Measurements from ENCODE around the gene DDX11.
A peak's percentile ranks its signal among the peaks of the same experiment; 100 is the strongest.
"Not testable (repeated sequence)": the region's sequence is repeated elsewhere in the genome, so short reads cannot be mapped to it uniquely, and the experiment has no call there.

Gene DDX11

DNA sequence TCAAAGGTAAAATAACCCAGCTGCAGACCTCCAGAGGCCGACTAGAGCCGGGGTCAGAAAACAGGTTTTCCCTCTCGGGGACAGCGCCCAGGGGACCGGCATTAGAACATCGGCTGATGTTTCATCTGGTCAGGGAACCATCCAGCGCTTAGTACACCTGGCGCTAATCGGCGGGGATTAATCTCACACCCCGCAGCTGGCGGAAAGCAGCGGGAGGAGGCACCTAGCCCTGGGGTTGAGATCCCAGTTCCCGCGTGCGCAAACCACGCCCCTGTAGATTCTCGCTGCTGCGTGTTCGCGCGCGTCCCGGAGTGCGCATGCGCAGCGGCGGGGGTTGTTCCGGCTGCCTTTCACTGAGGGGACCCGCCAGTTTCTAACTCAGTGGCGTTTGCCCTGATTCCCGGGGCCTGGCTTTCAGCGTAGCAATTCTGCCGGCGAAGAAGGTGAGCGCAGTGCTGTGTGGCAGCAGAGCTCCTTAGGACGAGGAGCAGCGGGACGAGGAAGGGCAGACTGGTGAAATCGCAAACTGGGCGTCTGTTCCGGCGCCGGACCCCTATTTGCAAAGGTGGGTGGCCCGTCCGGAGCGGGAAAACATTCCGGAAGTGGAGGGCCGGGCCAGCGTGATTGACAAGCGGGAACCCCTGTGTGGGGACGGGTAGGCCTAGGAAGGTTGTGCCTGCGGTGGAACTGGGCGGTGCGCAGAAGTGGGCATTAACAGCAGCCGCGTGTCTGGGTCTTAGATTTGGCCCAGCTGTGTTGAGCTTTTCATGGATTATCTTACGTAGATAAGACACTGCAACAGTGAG, at the start of gene DDX11:
Gene DDX11 (plus strand): TSS at position 334 of the 806 bp plus-strand sequence. CDS start 4,534 bp downstream, outside the sequence.
- DNase-seq (ENCODE audit: low spot score) = peak; percentile 94

DNA sequence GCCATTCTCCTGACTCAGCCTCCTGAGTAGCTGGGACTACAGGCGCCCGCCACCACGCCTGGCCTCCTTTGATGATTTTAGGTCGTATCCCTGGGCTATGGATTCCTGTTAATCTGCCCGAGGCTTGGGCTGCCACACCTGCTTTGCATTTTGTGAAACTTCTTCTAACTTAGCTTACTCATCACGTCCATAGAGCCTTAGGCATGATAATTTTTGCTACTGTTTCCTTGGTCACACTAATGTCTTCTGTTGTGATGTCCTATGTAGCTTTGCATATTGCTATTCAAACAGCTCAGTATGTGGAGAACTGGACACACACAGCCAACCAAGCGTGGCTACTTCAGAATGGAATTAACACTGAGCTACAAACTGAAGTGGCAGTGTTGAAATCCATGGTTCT, 47.5 kb upstream of the DDX11 start:
- no peak for DNase-seq (ENCODE audit: low spot score)

DNA sequence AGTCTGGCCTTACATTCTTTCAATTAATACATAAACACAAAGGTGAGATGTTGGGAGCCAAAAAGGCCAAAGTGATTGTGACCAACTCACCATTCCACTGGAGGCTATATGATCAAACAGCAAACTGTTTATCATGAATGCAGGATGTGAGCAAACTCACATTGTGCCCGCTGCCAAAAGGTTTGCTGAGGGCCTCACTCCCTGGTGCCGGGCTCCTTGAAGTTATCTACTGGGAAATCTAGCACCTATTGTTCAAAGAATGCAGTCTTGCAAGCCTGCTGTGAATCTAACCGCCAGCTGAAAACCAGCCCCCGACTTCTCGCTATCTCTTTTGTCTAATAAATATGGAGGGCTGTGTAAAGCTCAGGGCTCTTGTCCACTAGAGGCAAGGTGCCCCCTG, 46.7 kb upstream of the DDX11 start:
- DNase-seq (ENCODE audit: low spot score) = not testable (repeated sequence)

DNA sequence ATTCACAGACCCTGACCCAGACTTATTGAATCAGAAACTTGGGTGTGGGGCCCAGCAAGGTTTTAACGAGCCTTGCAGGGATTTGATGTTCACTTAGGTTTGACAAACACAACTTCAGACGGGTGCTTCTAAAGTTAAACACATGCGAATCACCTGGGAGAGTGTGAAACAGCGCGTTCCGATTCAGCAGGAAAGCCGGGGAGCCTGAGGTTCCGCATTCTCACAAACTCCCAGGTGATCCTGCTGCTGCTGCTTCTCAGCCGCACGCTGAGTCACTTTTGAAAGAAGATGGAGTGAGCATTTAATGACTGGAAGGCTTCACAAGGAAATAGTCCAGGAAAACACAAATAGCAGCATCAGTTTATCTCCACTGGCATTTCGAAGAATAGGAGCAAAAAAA, 44.2 kb upstream of the DDX11 start:
- no peak for DNase-seq (ENCODE audit: low spot score)

DNA sequence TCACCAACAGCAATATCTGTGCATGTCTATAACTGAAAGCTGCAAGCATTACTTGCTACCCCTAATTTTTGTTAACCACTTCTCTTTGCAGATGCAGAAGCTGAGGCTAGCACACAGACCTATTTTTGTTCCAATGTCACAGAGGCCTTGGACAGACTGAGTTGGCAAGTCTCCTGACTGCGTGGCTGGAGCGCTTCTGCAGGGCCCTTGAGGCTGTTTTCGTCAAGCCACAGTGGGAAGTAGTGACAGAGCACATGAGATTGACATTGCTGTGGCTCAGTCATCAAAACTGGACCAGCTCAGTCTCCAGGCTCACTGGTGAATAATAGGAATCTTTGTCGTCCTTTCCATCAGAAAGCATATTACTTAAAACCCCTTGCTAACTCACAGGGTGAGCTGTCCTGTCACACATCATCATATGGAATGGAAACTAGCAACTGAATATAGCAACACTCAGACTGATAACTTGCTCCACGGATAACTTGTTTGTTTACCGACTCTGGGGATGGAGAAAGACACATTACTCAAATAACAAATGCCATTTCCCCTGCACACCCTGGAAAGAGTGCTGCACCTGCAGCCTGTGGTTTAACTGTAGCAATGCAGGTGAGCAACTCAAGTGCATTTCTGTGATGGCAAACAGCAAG, 43.6 kb upstream of the DDX11 start:
- no peak for DNase-seq (ENCODE audit: low spot score)

DNA sequence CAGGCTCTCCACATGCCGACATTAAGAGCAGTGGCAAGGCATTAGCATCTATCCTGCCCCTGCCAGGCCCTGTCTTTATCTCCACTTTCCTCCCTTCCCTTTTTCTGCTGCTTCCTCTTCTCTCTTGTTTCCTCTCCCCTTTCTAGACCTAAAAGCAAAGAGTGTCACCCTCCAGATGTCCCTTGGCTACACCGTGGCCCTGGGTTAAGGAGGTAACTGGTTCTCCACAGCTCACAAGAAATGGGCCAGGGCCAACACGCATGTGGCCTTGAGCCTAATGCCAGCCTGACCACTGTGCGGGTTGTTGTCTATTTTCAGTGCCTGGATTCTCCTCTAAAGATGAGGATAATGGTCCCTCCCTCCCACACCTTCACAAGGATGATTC, 41.7 kb upstream of the DDX11 start:
- no peak for DNase-seq (ENCODE audit: low spot score)

DNA sequence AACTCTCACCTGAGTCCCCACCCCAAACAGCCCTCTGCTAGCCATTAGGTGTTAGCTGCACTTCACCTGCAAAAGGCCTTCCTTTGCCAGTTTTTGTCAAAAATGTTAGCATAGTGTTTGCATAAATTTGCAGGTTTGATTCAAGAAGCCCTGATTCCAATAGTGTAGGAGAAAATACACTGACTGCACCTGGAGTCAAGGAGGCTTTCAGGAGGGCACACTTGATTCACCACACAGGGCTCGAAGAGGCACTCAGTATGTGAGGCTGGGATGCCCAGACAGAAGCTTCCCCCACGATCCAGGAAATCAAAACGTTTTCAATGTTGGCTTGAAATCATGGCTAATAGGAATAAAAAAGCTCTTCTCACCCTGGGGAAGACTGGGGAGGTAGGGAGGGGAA, 40.5 kb upstream of the DDX11 start:
- DNase-seq (ENCODE audit: low spot score) = no peak

DNA sequence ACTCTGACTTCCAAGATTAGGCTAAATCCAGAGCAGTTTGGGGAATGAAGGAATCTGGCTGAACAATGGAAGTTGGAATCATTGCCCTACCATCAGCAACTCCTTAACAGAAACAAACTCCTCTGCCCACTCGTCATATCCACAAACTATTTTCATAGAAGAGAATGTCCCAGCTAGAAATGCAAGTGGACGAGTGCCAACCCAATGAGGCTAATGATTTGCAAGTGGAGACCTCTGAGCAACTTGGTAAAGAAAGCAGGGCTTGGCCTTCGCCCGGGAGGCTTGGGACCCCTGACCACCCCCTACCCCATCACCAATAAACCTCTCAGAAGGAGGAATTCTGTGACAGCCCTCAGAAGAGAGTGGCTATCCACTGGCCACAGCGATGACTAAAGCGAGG, 40.0 kb upstream of the DDX11 start:
- DNase-seq (ENCODE audit: low spot score) = no peak

DNA sequence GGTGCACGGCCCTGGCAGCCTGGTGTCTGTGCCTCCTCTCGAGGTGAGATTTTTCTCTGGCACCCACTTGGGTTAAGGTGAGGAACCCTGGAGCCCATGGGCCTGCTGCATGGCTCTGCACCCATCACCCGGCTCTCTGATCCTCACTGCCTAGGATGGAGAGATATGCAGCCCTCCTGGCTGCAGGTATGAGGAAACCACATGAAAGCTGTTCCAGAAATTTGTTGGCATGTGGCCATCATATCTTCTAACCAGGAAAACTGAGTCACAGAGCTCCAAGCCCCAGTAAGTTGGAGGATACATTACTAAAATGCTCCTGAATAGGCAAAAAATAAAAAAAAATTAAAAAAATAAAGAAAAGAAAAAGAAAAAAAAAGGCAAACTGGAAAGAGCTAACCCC, 39.3 kb upstream of the DDX11 start:
- no peak for DNase-seq (ENCODE audit: low spot score)

DNA sequence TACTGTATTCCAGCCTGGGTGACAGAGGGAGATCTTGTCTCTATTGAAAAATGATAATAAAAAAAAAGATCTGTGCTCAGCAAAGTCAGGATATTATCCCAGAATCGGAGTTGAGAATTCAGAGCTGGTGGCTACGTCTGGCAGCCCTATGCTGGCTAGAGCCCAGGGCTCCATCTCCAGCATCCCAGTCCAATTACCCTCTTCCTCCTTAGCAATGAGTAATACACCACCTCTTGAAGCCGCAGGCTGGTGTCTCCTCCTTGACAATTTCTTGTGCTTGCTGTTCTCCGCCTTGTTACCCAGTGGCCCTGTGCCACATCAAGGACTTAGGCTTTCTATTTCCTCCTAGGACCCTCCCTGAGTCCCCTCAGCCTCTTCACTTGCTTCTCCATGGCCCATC, 38.4 kb upstream of the DDX11 start:
- DNase-seq (ENCODE audit: low spot score) = no peak

DNA sequence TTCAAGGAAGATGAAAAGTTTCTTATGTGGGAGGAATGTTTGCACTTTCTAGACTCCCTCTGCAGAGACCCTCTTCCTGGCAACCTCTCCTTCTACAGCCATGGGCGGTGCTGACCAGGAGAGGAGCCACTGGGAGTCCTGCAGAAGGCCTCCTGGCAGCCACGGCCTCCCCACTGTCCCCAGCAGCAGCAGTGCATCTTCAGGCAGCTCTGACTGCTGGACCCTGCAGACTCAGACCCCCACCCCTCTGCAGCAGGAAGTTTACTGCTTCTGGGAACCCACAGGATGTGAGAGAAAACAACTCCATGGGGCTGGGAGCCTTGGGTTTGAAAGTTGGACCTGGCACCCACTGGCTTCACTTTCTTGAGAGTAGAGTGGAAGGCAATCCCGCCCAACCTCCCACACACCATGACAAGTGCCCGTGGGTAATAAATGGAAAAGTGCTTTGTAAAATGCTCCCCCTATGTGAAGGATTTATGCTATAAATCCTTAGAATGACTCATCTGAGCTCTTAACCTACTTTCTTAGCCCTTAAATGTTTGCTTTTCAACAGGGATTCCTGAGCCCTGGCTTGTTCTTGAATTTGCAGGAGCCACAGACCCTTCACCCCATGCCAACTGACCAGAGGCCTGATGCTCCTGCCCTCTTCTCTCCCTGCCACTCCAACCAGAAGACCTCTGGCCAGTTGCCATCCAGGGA, 37.5 kb upstream of the DDX11 start:
- no peak for DNase-seq (ENCODE audit: low spot score)

DNA sequence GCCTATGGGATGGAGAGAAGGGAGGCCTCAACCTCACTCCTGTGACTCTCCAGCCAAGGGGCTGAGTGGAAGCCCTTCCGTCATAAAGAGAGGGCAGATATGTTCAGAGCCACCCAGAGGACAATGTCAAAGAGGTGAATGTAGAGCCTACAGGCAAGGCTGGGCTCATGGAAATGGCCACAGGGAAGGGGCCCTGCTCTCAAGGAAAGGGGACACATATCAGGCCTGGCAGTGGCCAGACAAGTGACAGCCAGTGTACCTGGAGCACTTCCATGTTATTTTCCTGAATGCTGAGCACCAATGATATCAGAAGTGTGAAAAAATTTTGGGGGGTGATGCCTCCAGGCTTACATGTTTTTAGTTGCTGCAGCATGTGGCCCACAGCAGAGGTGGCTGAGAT, 36.6 kb upstream of the DDX11 start:
- no peak for DNase-seq (ENCODE audit: low spot score)

DNA sequence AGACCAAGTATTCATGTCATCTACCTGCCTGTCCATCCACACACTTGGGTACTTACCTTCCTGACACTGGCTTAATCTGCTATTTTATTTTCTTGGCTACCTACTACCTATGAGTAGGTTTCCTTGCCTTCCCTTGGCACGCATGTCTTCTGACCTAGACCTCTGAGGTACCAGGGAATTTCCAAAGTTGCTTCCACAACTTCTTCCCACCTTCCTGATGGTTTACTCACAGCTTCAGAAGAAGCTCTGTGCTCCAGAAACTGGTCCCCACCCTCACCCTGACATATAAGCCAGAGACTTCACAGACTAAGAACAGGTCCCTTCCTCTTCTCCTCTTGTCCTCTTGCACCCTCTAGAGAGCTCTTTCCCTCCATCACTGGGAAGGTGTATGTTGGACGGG, 35.7 kb upstream of the DDX11 start:
- DNase-seq (ENCODE audit: low spot score) = no peak

DNA sequence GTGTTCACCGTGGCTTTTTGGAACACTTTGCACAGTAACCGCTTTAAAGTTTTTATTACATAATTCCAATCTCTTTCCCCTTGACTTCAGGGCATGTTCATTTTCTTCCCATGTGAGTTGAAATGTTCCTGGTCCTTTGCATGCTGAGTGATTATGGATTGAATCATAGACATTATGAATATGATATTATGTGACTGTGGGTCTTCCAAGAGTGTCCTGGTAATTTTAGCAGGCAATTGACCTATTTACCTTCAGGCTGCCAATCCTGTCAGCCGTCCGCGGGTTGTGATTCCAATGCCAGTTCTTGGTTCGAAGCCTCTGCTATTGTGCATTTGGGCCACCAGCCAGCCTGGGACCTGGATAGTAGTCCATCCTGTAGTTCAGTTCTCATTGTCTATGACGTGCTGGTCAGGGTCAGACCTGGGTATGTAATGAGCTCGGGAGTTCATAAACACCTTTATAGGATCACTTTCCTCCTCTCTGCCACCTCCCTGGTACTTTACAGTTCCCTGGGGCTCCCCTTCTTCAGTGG, 32.6 kb upstream of the DDX11 start:
- DNase-seq (ENCODE audit: low spot score) = no peak

DNA sequence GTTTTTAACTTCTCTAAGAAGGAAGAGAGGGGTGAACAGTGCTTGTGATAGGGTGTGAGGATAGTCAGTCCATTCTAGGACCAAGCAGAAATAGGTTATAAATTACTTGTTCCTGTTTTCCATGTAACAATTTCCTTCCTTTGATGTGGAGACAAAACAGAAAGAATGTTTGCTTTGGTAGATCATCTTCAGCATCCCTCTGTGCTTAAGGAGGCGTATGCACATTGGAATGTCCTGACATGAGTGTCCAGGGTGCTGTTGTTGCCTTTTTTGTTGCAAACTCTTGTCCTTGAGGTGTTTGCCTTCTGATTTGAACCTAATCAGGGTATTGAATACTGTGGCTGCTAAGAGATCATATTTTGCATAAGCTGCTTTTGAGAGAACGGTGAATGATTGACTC, 23.5 kb upstream of the DDX11 start:
- not testable (repeated sequence) for DNase-seq (ENCODE audit: low spot score)

DNA sequence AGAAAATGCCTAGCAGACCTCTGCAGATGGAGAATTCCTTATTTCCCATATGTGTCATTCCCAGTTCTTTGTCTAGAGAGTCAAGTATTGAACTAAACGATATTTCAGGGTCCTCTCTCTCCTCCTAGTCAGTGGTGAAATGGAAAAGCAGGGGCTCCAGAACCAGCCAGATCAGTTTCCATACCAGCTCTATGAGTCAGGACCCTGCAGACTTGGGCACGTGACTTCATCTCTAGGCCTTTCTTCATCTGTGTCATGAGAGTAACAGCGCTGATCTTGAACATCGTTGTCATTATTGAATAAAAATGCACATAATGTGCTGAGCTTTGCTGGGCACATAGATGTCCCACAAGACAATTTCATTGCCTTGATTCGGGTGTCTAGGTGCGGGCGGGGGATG, 23.1 kb upstream of the DDX11 start:
- not testable (repeated sequence) for DNase-seq (ENCODE audit: low spot score)

DNA sequence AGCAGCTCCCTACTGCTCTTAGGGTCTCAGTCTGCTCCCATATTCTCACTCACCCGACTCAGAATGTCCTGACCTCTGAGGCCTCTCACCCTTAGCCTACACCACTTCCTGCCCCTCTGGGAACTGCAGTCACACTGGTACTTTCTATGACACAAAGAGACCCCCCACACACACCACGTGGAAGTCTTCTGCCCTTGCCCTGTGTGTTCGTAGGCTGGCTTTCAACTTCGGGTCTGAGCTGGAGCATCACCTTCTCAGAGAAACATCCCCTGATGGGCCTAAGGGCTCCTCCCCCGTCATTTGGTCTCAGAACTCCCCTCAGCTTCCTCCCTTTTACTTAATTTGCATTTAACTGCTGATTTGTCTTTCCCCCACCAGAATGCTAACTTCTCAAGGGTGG, 22.0 kb upstream of the DDX11 start:
- DNase-seq (ENCODE audit: low spot score) = peak; percentile 15

DNA sequence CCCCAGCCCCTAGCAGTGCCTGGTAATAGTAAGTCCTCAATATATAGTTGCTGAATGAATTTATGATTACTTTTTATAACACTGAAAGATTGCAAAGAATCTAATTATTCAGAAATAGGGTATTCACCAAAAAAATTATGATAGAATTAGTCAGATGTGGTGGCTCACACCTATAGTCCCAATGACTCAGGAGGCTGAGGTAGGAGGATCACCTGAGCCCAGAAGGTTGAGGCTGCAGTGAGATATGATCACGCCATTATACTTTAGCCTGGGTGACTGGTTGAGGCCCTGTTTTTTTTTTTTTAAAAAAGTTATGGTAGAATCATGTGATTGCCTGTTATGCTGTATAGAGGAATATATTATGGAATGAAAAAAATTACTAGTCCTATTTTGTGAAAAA, 21.5 kb upstream of the DDX11 start:
- not testable (repeated sequence) for DNase-seq (ENCODE audit: low spot score)

DNA sequence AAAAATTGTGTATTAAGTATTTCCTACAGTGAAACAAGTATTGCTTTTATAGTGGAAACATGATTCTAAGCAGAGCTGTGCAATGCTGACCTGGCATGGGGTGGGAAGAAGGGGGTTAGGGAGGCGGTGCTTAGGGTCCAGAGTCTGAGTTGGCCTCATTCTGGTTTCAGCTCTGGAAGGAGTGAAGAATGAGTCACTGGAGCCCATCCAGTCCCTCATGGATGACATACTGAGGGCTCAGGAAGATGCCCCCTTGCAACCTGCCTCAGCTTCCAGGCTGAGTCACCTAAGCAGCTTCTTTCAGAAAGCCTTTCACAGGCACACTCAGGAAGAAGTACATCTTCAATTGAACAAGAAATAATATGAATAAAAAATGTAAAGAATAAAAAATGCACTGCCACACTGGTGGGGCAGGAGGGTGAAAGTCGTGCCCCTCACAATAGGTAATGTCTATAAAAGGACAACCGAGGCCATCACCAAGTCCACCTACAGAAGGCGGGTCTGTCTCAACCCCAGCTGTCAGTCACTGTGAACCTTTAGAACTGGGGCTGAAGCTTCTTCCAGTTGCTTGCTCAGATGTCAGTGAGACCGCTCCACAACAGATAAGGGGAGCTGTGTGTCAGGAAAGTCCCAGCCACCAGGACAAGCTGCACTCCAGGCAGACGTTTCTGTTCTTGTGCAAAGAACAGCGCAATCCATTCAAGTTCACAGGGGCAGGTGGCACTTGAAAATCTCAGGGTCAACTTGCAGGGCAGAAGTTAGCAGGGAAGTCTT, 20.8 kb upstream of the DDX11 start:
- not testable (repeated sequence) for DNase-seq (ENCODE audit: low spot score)

DNA sequence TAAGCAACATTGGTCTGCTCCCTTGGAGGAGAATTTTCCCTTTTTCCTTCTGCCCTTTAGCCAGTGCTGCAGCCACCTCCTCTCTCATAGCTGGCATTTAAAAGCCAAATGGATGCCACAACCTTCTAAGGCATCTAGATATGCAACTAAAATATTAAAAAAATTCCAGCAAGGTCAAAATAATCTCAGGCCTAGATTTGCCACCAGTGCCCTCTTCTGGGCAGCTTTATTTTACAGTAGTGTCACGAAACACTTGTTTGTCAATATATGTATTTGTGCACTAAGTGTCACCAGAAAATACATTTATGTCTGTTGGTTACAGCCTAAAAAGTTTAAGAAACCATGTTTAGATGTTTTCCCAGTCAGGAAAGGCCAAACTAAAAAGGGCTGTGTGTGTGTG, 19.7 kb upstream of the DDX11 start:
- DNase-seq (ENCODE audit: low spot score) = not testable (repeated sequence)

DNA sequence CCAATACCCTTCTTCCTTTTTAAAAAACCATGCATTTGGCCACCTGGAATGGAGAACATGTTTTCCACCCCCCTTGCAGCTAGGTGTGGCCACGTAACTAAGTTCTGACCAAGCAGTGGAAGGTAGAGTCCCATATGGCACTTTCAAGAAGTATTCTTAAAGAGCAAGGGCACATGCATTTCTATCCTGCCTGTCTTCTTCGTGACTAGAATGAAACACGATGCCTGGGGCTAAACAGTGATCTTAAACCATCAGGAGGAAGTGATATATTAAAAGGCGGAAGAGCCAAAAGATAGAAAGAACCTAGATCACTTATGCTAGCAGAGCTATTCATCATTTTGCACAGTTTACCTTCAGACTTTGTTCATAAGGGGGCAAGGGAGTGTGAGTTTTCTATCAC, 16.0 kb upstream of the DDX11 start:
- DNase-seq (ENCODE audit: low spot score) = no peak

DNA sequence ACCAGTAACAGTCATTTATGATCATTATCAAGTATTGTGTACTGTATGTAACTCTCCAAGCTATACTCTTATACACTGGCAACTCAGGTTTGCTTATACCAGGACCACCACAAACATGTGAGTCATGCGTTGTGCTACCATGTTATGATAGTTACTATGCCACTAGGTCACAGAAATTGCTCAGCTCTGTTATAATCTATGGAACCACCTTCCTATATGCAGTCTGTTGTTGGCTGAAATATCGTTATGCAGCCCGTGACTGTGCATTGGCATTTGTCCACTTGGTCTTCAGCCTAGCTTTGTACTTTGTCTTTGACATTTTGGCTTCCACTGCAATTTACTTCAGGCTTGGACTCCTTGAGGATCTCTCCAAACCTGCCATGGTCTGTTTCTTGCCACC, 7.5 kb upstream of the DDX11 start:
- not testable (repeated sequence) for DNase-seq (ENCODE audit: low spot score)

All from activated CD4-positive, alpha-beta T cell treated with anti-CD3 and anti-CD28 coated beads, Interleukin-2, Interleukin-4, amounts not matched to agents 100 ng/mL and 50 ng/mL, durations not matched to agents 16 hours and 8 hours (primary cell).